HG03565 (cell line): ENCODE results near the gene PPM1B.
"Not testable (repeated sequence)": the region's sequence is repeated elsewhere in the genome, so short reads cannot be mapped to it uniquely, and the experiment has no call there.

ENCODE experiments used
- ATAC-seq: cut with Tn5 transposase; IDR thresholded peaks from one replicate; pipeline ENCODE4 v1.9.1; 2021; ENCODE audit warnings: mild to moderate bottlenecking, moderate library complexity; ENCODE audit not compliant: unreplicated experiment

PPM1B gene

DNA sequence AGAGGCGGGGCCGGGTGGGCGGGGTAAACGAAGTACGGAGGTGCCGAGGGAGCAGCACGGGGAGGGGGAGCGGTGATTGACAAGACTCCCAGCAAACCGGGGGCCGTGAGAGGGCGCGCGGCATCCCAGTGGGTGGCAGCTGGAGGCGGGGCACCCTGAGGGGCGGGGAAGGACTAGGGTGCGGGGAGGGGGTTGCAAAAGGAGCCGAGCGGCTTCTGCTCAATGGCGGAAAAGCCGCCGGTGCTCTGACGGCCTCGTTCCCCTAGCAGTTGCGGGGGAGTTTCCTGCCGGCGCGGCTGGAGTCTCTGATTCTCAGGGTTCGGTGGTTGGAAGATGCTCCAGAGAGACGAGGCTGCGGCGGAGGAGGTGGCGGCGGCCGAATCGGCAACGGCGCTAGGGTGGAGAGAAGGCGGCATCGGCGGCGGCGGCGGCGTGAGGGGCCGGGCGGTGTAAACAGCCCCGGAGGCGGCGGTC lies at the start of gene PPM1B:
Gene PPM1B, plus strand, starts transcription at position 195 of the 474 bp plus-strand sequence. CDS start 32,325 bp downstream, outside the sequence.
- no peak for ATAC-seq

DNA sequence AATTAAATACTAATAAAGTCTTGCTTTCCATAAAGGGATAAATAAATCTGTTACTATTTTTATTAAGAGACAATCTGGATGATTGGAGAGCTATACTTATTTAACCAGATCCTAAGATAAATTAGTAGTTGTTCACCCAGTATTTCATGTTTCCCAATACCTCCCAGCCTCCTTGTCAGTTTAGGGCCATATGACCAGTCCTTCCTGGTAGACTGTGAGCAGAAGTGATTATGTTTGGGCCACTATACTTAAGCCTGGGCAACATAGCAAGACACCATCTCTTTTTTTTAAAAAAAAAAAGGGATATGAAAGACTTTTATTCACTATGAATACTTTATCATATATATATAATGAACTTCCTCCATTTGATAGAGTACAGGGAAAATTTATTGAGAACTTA lies 48.8 kb upstream of the PPM1B start:
- no peak for ATAC-seq

DNA sequence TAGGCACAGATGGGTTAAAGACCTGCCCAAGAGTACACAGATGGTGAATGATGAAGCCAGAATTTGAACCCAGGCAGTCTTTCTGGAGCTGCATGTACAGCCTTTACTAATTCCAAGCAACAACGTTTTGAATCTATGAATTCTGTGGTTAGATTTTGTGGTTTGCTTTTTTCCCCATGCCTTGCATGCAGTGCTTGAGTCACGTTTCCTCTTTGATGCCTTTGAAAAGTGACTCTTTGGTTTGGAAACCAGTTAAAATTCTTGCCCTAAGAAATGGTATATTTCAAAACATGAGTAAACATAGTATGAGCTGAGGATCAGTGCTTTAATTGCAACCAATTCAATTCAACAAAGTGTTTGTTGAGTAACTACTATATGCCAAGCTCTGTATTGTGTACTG lies 48.2 kb upstream of the PPM1B start:
- no peak for ATAC-seq

DNA sequence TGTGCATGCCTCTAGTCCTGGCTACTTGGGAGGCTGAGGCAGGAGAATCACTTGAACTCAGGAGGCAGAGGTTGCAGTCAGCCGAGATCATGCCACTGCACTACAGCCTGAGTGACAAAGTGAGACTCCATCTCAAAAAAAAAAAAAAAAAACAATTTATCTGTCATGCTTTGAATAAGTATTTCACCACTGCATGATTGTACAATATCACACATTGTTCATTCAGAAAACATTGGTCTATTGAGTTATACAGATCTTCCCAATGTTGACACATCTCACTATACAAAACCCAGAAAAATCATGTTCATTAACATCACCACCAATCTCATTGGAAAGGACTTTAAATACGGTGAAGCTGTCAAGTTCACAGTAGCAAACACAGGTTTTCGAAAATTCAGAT lies 46.8 kb upstream of the PPM1B start:
- ATAC-seq, result no peak

DNA sequence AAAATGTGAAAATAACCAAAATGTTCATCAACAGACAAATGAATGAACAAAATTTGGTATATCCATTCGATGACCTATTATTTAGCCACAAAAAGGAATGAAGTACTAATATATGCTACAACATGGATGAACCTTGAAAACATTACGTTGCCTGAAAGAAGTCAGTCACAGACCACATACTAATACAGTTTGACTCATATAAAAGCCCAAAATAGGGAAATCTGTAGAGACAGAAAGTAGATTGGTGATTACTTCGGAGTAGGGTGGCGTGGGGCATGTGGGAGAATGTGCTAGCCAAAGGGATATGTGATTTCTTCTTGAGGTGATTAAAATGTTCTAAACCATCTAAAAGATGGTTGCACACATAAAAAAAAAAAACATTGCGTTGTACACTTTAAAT lies 44.2 kb upstream of the PPM1B start:
- ATAC-seq, result no peak

DNA sequence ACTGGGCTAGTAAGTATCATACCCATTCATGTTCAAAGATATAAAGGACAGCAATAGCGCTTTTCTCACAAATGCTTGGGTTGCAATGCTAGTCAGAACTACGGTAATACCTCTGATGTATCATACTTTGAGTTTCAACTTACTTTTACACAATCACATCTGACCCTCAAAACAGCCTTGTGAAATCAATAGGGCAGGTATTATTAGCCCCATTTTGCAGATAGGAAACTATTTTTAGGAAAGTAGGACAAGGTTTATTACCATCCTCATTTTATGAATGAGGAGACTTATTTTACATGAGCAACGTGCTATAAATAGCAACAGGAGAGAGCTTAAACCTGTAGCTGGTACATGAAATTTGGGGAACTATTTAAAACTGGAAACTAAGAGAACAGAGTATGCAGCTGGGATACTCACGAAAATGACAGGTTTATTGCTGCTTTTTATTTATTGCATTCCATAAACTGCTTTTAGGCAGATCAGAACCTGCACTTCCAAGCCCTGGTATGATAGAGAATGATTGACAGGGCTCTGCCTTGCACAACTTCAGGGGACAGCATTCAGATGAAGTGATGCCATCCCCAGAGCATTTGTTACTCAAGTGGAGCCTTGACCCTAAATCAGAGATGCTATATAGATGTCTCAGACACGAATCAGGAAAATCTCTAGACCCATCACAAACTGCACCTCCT lies 42.4 kb upstream of the PPM1B start:
- no peak for ATAC-seq

DNA sequence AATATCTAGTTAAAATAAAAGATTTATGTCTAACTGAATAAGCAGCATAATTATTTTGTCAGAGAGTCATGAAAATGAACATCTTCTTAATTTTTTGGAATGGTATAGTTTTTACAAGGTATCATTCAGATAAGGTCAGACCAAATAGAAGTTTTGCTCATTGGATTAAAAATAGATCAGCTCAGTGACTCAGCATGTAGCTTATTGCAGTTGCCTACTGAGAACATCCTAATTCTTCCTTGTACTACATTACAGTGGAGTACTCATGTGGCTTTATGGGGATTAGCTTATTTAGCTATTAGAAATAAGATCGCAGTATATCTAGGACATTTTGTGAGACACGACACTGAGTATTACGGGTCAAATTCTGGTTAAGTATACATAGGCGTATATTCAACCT lies 38.2 kb upstream of the PPM1B start:
- no peak for ATAC-seq

DNA sequence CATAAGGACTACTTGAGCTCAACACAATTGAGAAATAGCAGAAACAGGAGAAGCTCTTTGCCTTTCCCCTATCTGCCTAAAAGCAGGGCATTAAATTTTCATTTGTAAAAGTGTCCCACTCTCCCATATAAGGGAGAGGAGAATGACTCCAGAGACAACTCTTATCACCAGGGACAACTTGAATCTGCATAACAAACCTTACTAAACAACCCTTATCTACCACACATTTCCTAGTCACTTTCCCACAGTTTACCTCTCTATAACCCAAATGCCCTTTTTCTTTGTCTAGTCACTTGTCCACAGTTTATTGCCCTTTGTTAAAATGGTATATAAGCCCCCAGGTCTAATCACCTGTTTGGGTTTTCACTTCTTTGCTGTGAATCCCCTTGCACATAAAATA lies 37.5 kb upstream of the PPM1B start:
- ATAC-seq, result no peak

DNA sequence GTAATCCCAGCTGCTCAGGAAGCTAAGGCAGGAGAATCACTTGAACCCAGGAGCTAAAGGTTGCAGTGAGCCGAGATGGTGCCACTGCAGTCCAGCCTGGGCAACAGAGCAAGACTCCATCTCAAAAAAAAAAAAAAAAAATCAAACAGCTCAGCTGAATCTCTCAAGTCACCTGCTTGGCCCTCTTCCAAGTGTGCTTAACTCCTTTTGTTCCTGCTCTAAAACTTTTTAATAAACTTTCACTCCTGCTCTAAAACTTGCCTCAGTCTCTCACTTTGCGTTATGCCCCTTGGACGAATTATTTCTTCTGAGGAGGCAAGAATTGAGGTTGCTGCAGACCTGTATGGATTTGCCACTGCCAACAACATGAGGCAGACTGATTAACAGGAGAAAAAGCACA lies 35.1 kb upstream of the PPM1B start:
- not testable (repeated sequence) for ATAC-seq

DNA sequence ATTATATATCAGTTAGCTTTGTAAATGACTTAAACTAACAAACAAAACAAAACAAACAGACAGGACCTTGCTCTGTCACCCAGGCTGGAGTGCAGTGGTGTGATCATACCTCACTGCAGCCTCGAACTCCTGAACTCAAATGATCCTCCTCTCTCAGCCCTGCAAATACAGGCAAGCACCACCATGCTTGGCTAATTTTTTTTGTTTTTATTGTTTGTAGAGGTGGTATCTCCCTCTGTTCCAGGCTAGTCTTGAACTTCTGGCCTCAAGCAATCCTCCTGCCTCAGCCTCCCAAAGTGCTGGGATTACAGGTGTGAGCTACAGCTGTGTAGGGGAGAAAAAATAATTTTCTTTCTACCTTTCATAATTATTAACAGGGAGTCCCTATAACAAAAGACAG lies 33.8 kb upstream of the PPM1B start:
- ATAC-seq, result no peak

DNA sequence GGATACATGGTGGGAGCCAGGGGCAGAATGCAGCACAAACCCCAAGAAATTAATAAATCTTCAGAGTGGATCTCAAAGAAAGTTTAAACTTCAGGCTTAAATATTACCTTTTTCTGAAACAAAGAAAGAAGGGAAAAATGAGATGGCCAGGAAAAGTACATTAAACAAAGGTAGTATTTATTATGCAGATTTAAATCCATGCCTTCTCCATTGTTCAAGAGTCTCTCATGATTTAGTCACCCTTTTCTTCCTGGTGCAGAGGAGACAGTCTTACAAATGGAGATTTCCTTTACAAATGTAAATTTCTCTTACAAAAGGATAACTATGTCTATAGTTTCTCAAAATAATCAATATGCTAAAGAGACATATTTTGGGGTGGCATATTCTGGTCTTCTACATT lies 33.4 kb upstream of the PPM1B start:
- no peak for ATAC-seq

DNA sequence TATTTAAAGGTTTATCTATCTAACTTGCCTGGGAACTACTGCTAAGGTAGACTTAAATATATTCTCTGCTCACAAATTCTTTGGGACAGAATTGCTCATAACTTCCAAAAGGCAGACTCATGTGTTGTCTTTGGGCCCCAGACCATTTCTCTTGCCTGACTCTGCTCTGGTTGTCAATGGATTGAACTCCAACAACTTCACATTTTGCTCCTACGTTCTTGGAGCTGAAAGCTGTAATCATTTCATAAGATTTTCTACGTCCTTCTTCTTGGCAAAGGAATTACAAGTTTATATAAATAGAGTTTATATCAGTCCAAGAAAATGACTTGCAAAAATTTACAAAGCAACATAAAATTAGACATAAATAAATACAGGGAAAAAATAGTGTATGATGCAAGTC lies 32.9 kb upstream of the PPM1B start:
- no peak for ATAC-seq

DNA sequence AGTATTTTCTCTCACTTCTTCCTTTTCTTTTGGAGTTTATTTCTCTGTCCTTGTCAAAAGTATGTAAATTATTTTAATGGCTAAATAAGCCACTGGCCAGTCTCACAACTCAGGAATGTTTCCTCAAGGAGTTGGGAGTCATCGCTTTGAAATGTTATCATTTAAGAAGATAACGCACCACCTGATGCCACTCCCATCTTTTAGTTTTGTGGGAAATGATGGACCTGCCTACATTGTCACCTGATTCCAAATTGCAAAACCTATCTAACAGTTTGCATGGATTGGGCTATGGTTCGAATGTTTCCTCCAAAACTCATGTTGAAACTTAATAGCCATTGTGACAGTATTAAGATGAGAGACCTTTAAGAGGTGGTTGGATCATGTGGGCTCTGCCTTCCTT lies 32.4 kb upstream of the PPM1B start:
- no peak for ATAC-seq

DNA sequence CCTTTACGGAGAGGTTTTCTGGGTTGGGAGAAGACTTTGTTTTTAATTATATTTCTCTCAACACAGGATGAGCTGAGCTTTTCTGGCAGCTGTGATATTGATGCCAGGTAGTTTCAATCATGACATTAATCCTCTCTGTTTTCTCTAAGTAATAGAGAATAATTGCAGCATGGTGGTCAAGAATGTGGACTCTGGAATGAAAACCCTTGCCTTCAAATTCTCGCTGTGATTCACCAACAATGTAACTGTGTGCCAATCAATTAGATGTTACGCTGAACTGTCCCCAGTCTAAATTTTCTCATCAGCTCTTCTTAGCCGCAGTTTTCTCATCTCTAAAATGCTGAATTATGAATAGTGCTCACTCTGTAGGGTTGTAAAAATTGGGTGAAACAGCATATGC lies 31.6 kb upstream of the PPM1B start:
- no peak for ATAC-seq

DNA sequence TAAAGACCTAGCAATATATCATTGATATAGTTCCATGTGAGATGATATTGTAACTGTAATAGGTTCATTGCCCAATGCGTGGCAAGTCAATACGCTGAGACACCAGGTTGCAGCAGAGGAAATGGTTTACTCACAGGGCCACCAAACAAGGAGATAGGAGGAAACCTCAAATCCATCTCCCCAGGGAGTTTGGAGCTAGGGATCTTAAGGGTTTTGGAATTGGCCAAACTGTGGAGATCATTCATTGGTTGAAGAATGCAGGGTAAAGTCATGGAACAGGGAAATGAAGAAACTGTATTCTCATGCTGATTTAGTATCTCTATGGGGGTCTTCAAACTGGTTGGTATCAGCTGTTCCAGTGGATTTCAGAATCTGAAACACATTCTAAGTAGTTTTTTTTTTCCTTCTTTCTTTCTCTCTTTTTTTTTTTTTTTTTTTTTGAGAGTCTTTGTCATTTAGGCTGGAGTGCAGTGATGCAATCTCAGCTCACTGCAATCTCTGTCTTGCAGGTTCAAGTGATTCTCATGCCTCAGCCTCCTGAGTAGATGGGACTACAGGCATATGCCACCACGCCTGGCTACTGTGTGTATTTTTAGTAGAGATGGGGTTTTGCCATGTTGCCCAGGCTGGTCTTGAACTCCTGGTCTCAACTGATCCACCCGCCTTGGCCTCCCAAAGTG lies 30.7 kb upstream of the PPM1B start:
- ATAC-seq, result no peak

DNA sequence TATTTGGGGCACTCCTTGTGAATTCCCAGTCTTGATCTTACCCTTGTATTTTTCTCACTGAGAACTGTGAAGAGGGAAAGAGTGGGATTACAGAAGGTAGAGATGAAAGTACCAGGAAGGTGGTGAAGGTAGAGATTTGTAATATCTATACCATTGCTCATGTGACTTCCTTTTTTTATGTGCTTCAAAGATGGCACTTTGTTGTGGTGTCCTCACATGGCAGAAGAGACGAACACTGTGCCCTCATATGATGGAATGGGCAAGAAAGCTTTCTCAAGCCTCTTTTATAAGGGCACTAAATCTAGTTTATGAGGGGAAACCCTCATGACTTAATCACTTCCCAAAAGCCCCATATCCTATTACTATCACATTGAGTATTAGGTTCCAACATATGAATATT lies 28.9 kb upstream of the PPM1B start:
- ATAC-seq, result no peak

DNA sequence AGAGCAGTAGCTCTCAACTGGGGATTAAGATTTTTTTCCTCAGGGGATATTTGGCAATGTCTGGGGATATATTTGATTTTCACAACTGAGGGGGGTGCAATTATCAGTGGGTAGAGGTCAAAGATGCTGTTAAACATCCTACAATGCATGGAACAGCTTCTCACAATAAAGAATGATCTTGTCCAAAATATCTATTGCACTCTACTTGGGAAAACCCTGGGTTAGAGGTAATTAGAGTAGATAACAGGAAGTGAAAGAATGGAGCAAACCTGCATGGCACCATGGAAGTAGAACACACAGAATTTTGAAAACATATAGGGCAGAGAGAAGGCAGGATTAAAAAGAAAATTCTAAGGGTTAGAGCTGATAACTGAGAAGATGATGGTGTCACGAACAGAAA lies 26.4 kb upstream of the PPM1B start:
- no peak for ATAC-seq

DNA sequence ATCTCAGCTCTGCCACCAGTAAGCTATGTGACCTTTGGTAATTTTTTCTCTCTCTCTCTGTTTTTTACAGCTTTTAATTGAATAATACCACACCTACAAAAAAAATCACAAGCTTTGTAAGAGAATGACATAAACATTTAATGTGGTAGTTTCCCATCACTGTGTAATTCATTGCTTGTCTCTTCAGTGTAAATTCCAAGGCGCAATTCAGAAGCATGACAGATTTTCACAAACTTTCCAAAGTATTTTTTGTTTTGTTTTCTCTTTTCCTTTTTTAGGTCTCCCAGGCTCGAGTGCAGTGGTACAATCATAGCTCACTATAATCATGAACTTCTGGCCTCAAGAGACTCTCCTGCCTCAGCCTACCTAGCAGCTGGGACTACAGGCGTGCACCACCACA lies 25.0 kb upstream of the PPM1B start:
- ATAC-seq, result no peak

DNA sequence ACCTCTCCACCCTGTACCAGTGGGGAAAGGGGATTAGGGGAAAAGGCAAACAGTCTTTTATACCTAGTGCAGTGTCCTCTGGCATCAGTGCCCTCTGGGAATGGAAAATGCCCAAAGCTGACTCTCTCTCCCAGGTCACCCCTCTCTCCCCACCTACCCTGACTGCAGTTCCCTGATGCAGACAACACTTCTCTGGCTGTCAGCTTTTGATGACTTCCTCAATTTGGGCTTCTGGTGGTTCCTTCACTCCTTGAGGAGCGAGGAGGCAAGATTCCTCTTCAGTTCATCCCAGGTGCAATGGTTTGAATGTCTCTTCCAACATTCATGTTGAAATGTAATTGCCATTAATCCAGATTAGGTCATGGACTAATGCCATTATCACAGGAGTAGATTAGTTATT lies 19.7 kb upstream of the PPM1B start:
- no peak for ATAC-seq

DNA sequence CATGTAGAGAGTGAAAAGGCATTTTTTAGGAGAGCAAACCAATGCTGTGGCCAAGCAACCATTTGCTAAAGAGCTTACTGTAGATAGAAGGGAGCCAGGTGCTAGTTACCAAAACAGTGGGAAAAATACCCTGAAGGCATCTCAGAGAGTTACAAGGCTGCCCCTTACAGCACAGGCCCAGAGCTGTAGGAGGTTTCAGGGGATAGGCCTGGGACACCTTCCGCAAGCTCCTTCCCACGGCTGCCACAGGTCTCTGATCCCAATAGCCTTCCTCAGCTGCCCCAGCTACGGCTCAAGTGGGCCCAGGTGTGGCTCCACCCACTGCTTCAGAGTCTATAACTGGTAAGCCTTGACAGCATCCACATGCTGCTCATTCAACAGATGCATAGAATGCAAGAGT lies 18.2 kb upstream of the PPM1B start:
- ATAC-seq, result no peak

DNA sequence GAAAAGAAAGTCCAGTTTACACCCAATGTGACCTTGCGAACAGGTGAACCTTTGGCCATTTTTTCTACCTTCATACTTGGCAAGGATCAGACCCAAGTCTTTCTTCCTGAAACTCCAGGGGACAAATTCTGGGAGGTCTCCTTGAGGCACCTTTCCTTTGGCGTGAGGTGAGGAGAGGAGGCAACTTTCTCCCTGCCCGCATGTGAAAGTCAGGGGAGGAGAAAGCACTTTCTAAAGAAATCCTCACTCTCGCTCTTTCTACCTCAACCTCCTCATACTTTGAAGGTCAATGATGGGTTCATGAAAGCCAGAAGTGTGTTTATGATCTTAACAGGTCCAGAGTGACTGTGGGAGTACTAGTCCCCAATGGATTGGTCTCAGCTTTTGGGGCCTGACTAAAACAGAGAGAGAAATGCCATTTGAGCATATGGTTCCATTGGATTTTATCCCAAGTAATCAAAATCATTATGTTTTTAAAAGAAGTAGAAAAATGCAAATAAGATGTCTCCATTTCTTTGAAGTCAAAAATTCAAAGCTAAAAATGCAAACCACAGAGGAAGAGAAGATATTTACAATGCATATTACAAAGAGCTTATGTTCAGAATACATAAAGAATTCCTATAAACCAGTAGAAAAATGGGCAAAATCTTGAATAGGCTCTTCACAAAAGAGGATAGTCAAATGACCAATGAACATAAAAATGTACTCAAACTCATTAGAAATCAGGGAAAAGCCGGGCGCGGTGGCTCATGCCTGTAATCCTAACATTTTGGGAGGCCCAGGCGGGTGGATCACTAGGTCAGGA lies 15.6 kb upstream of the PPM1B start:
- no peak for ATAC-seq
